ENCODE results near the gene TUBB2B. TPM values are rescaled to one million over a fixed set of nuclear protein-coding genes. Genes with fewer than 3 reads are reported as not detected.

TUBB2B gene
- total and polyA plus RNA-seq, 4 donors, result 0.85 to 4.3 (median 2.6) TPM

- Histone ChIP-seq H3K4me1 (ENCODE audit: control insufficient read depth in 5 of 5, insufficient read depth in 5 of 5, low read length in 5 of 5) (no peaks in the 10 kb centered on the region), H3K27me3 (ENCODE audit: control insufficient read depth in 3 of 3, insufficient read depth in 3 of 3, low read length in 2 of 3) (peaks cover 0 to 3% (median 3%) of the 10 kb centered on the region in 3 donors), H3K36me3 (ENCODE audit: control insufficient read depth in 4 of 4, insufficient read depth in 4 of 4, low read length in 4 of 4) (no peaks in the 10 kb centered on the region), H3K9me3 (ENCODE audit: control insufficient read depth in 4 of 4, insufficient read depth in 3 of 4, low read length in 3 of 4) (no peaks in the 10 kb centered on the region), H3K27ac (ENCODE audit: low read depth in 1 of 2, low read length in 1 of 2) (no peak overlapping the region), H3K4me3 (no peak overlapping the region), H3K9ac (ENCODE audit: insufficient read depth in 1 of 2, low read length in 2 of 2) (no peak overlapping the region)
- DNase-seq, result no peak
- WGBS, 2 donors, result 63 to 65% methylated on average over 3 of the region's 3 CpGs
- TF ChIP-seq, protein P1, sequence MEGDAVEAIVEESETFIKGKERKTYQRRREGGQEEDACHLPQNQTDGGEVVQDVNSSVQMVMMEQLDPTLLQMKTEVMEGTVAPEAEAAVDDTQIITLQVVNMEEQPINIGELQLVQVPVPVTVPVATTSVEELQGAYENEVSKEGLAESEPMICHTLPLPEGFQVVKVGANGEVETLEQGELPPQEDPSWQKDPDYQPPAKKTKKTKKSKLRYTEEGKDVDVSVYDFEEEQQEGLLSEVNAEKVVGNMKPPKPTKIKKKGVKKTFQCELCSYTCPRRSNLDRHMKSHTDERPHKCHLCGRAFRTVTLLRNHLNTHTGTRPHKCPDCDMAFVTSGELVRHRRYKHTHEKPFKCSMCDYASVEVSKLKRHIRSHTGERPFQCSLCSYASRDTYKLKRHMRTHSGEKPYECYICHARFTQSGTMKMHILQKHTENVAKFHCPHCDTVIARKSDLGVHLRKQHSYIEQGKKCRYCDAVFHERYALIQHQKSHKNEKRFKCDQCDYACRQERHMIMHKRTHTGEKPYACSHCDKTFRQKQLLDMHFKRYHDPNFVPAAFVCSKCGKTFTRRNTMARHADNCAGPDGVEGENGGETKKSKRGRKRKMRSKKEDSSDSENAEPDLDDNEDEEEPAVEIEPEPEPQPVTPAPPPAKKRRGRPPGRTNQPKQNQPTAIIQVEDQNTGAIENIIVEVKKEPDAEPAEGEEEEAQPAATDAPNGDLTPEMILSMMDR (IDR thresholded peaks at IDR 0.05; ENCODE audit: control extremely low read depth, extremely low read depth), result no peak
- ATAC-seq (ENCODE audit: insufficient read depth, low FRiP score), result no peak
Measured at GRCh38 chr6:3214898-3215297, 12.6 kb downstream of the TUBB2B start.

GRCh38 chr6:3213334-3213695 lies 14.1 kb downstream of the TUBB2B start:
- ATAC-seq (ENCODE audit: insufficient read depth, low FRiP score) (no peak), DNase-seq (no peak)
- H3K36me3 ChIP-seq (ENCODE audit: control insufficient read depth in 4 of 4, insufficient read depth in 4 of 4, low read length in 4 of 4), result no peaks in the 10 kb centered on the region
- no peak overlapping the region for H3K9ac ChIP-seq (ENCODE audit: insufficient read depth in 1 of 2, low read length in 2 of 2)
- whole genome bisulfite sequencing, 2 donors, result 94 to 96% methylated on average over 2 of the region's 2 CpGs
- H3K4me1 ChIP-seq (ENCODE audit: control insufficient read depth in 5 of 5, insufficient read depth in 5 of 5, low read length in 5 of 5), result no peaks in the 10 kb centered on the region
- peaks cover 0 to 3% (median 0%) of the 10 kb centered on the region in 3 donors for H3K27me3 ChIP-seq (ENCODE audit: control insufficient read depth in 3 of 3, insufficient read depth in 3 of 3, low read length in 2 of 3)
- TF ChIP-seq, protein P1 (IDR thresholded peaks at IDR 0.05; ENCODE audit: control extremely low read depth, extremely low read depth), result no peak
- H3K4me3 ChIP-seq, result no peak overlapping the region
- no peaks in the 10 kb centered on the region for H3K9me3 ChIP-seq (ENCODE audit: control insufficient read depth in 4 of 4, insufficient read depth in 3 of 4, low read length in 3 of 4)
- H3K27ac ChIP-seq (ENCODE audit: low read depth in 1 of 2, low read length in 1 of 2), result no peak overlapping the region

DNA sequence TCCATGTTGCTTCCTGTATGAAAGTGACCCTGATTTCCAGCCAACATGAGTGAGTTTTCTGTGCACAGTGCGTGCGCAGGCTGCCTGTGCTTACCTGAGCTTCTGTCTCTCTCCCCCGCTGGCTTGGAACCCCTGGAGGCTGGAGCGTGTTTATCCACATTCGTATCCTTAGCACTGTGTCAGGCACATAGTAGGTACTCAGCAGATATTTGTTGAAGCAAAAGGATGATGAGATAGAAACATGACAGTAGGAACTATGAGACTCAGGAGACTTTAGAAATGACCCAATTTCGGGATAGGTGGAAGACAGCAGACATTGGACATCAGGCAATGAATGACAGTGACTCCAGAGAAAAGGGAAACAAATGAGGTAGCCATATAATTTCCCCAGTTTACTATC lies 15.2 kb downstream of the TUBB2B start:
- ATAC-seq (ENCODE audit: insufficient read depth, low FRiP score), result no peak
- Histone ChIP-seq H3K9me3 (ENCODE audit: control insufficient read depth in 4 of 4, insufficient read depth in 3 of 4, low read length in 3 of 4) (no peaks in the 10 kb centered on the region), H3K4me1 (ENCODE audit: control insufficient read depth in 5 of 5, insufficient read depth in 5 of 5, low read length in 5 of 5) (peaks cover 0 to 2% (median 0%) of the 10 kb centered on the region in 5 donors), H3K36me3 (ENCODE audit: control insufficient read depth in 4 of 4, insufficient read depth in 4 of 4, low read length in 4 of 4) (no peaks in the 10 kb centered on the region), H3K27me3 (ENCODE audit: control insufficient read depth in 3 of 3, insufficient read depth in 3 of 3, low read length in 2 of 3) (peaks cover 0 to 3% (median 0%) of the 10 kb centered on the region in 3 donors), H3K27ac (ENCODE audit: low read depth in 1 of 2, low read length in 1 of 2) (no peak overlapping the region), H3K9ac (ENCODE audit: insufficient read depth in 1 of 2, low read length in 2 of 2) (no peak overlapping the region), H3K4me3 (no peak overlapping the region)
- TF ChIP-seq, protein P1 (IDR thresholded peaks at IDR 0.05; ENCODE audit: control extremely low read depth, extremely low read depth), result no peak
- 96 to 97% methylated on average over 6 of the region's 6 CpGs for WGBS, 2 donors
- no peak for DNase-seq

GRCh38 chr6:3211681-3212080 lies 15.8 kb downstream of the TUBB2B start:
- DNase-seq (no peak), ATAC-seq (ENCODE audit: insufficient read depth, low FRiP score) (no peak)
- H3K27ac ChIP-seq (ENCODE audit: low read depth in 1 of 2, low read length in 1 of 2), result no peak overlapping the region

More at GRCh38 chr6:3211681-3212080, 15.8 kb downstream of the TUBB2B start:
- H3K9me3 ChIP-seq (ENCODE audit: control insufficient read depth in 4 of 4, insufficient read depth in 3 of 4, low read length in 3 of 4), result no peaks in the 10 kb centered on the region
- no peak overlapping the region for H3K4me3 ChIP-seq
- H3K4me1 ChIP-seq (ENCODE audit: control insufficient read depth in 5 of 5, insufficient read depth in 5 of 5, low read length in 5 of 5), result peaks cover 0 to 2% (median 0%) of the 10 kb centered on the region in 5 donors
- H3K27me3 ChIP-seq (ENCODE audit: control insufficient read depth in 3 of 3, insufficient read depth in 3 of 3, low read length in 2 of 3), result peaks cover 0 to 3% (median 0%) of the 10 kb centered on the region in 3 donors
- H3K36me3 ChIP-seq (ENCODE audit: control insufficient read depth in 4 of 4, insufficient read depth in 4 of 4, low read length in 4 of 4), result no peaks in the 10 kb centered on the region
- no peak overlapping the region for H3K9ac ChIP-seq (ENCODE audit: insufficient read depth in 1 of 2, low read length in 2 of 2)
- TF ChIP-seq, protein P1 (IDR thresholded peaks at IDR 0.05; ENCODE audit: control extremely low read depth, extremely low read depth), result no peak
- WGBS, 2 donors, result 79 to 83% methylated on average over 5 of the region's 5 CpGs
